ENCODE measurements around the gene RALGAPA2. TPM values are rescaled to one million over a fixed set of nuclear protein-coding genes. Genes with fewer than 3 reads are reported as not detected.
A peak's percentile ranks its signal among the peaks of the same experiment; 100 is the strongest.

Gene RALGAPA2
- total and polyA plus RNA-seq, 2 of the 13 experiments (the other 11 are each of a cell fraction or from before 2014, with no cell fraction given) = 13.8 to 17.7 TPM

GRCh38 chr20:20710443-20711315 lies 1.8 kb downstream of the RALGAPA2 start (continued):
- TF ChIP-seq ZNF770 (CRISPR knock-in tag; IDR thresholded peaks at IDR 0.05) = no peak
- TF ChIP-seq NFE2L1 (CRISPR knock-in tag; IDR thresholded peaks at IDR 0.05; ENCODE audit: borderline replicate concordance) = no peak
- TF ChIP-seq ZBTB7B (CRISPR knock-in tag; IDR thresholded peaks at IDR 0.05) = peak; percentile 30; the same call in 1 of the 2 replicates
- TF ChIP-seq, protein P1, sequence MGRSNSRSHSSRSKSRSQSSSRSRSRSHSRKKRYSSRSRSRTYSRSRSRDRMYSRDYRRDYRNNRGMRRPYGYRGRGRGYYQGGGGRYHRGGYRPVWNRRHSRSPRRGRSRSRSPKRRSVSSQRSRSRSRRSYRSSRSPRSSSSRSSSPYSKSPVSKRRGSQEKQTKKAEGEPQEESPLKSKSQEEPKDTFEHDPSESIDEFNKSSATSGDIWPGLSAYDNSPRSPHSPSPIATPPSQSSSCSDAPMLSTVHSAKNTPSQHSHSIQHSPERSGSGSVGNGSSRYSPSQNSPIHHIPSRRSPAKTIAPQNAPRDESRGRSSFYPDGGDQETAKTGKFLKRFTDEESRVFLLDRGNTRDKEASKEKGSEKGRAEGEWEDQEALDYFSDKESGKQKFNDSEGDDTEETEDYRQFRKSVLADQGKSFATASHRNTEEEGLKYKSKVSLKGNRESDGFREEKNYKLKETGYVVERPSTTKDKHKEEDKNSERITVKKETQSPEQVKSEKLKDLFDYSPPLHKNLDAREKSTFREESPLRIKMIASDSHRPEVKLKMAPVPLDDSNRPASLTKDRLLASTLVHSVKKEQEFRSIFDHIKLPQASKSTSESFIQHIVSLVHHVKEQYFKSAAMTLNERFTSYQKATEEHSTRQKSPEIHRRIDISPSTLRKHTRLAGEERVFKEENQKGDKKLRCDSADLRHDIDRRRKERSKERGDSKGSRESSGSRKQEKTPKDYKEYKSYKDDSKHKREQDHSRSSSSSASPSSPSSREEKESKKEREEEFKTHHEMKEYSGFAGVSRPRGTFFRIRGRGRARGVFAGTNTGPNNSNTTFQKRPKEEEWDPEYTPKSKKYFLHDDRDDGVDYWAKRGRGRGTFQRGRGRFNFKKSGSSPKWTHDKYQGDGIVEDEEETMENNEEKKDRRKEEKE (IDR thresholded peaks at IDR 0.05) = no peak
- TF ChIP-seq MED1 (CRISPR knock-in tag; IDR thresholded peaks at IDR 0.05) = peak; percentile 53
- TF ChIP-seq EP300 (IDR thresholded peaks at IDR 0.05; ENCODE audit: low read depth in 2 of 2, low read length in 2 of 2) = peak; percentile 76 to 83; a peak in 3 of 4 replicates
- TF ChIP-seq EP300 (CRISPR knock-in tag; IDR thresholded peaks at IDR 0.05; ENCODE audit: borderline replicate concordance) = peak; percentile 61; the same call in 1 of the 2 replicates
- TF ChIP-seq HIC2 (CRISPR knock-in tag; IDR thresholded peaks at IDR 0.05; ENCODE audit: low read depth) = no peak
- TF ChIP-seq ZNF331 (CRISPR knock-in tag; IDR thresholded peaks at IDR 0.05) = peak; percentile 87
- peak; percentile 92 for TF ChIP-seq MIXL1 (CRISPR knock-in tag; IDR thresholded peaks at IDR 0.05)
- TF ChIP-seq PHF5A (CRISPR knock-in tag; IDR thresholded peaks at IDR 0.05; ENCODE audit: low read depth, unreplicated experiment) = peak; percentile 69
- peak; percentile 74; the same call in 1 of the 2 replicates for TF ChIP-seq ZNF792 (CRISPR knock-in tag; IDR thresholded peaks at IDR 0.05)
- TF ChIP-seq, protein P2, sequence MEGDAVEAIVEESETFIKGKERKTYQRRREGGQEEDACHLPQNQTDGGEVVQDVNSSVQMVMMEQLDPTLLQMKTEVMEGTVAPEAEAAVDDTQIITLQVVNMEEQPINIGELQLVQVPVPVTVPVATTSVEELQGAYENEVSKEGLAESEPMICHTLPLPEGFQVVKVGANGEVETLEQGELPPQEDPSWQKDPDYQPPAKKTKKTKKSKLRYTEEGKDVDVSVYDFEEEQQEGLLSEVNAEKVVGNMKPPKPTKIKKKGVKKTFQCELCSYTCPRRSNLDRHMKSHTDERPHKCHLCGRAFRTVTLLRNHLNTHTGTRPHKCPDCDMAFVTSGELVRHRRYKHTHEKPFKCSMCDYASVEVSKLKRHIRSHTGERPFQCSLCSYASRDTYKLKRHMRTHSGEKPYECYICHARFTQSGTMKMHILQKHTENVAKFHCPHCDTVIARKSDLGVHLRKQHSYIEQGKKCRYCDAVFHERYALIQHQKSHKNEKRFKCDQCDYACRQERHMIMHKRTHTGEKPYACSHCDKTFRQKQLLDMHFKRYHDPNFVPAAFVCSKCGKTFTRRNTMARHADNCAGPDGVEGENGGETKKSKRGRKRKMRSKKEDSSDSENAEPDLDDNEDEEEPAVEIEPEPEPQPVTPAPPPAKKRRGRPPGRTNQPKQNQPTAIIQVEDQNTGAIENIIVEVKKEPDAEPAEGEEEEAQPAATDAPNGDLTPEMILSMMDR (CRISPR knock-in tag; IDR thresholded peaks at IDR 0.05) = no peak
- peak; percentile 61; the same call in 1 of the 2 replicates for TF ChIP-seq GABPB1 (CRISPR knock-in tag; IDR thresholded peaks at IDR 0.05)
- TF ChIP-seq THAP11 (CRISPR knock-in tag; IDR thresholded peaks at IDR 0.05) = peak; percentile 91
- peak; percentile 91 for TF ChIP-seq ZBTB43 (CRISPR knock-in tag; conservative IDR thresholded peaks at IDR 0.05)
- no peak for TF ChIP-seq ZNF503 (CRISPR knock-in tag; IDR thresholded peaks at IDR 0.05)

Data from HepG2 (cell line).